HL-60 (cell line): ENCODE results near the gene CHD9.

ENCODE experiments used
- CTCF ChIP-seq: IDR thresholded peaks from one replicate; pipeline ENCODE4 v1.5.1; 2011; ENCODE audit warnings: low read length, control low read depth, inconsistent platforms; ENCODE audit not compliant: insufficient read depth
- POLR2AphosphoS5 ChIP-seq: IDR thresholded peaks from 2 replicates; pipeline ENCODE4 v1.6.1; 2012; ENCODE audit warnings: low read depth
- SPI1 ChIP-seq: IDR thresholded peaks from 2 replicates; pipeline ENCODE4 v1.6.1; 2012; ENCODE audit warnings: low read depth, mild to moderate bottlenecking, borderline replicate concordance
- TF ChIP-seq, protein P1 (sequence below): IDR thresholded peaks from 2 replicates; pipeline ENCODE4 v1.6.1; 2012; ENCODE audit warnings: low read depth; ENCODE audit not compliant: insufficient replicate concordance

DNA sequence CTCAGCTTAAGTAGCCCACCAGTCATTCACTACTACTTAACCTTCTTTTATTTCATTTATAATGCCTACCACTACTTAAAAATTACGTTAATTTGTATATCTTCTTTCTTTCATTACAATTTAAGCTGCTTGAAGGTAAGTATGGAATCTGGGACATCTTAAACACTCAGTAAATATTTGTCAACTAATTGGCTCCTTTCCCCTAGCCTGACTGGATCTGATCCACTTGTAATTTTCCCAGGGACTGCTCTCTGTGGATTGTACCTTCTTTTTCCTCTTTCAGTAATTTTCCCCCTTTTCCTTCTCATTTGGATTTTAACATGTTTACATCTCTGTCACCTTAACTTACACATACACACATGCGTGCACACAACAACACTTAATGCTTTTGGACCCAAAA is 227.1 kb downstream of the CHD9 start:
- TF ChIP-seq CTCF (no peak), POLR2AphosphoS5 (no peak), SPI1 (no peak)
- TF ChIP-seq, protein P1, sequence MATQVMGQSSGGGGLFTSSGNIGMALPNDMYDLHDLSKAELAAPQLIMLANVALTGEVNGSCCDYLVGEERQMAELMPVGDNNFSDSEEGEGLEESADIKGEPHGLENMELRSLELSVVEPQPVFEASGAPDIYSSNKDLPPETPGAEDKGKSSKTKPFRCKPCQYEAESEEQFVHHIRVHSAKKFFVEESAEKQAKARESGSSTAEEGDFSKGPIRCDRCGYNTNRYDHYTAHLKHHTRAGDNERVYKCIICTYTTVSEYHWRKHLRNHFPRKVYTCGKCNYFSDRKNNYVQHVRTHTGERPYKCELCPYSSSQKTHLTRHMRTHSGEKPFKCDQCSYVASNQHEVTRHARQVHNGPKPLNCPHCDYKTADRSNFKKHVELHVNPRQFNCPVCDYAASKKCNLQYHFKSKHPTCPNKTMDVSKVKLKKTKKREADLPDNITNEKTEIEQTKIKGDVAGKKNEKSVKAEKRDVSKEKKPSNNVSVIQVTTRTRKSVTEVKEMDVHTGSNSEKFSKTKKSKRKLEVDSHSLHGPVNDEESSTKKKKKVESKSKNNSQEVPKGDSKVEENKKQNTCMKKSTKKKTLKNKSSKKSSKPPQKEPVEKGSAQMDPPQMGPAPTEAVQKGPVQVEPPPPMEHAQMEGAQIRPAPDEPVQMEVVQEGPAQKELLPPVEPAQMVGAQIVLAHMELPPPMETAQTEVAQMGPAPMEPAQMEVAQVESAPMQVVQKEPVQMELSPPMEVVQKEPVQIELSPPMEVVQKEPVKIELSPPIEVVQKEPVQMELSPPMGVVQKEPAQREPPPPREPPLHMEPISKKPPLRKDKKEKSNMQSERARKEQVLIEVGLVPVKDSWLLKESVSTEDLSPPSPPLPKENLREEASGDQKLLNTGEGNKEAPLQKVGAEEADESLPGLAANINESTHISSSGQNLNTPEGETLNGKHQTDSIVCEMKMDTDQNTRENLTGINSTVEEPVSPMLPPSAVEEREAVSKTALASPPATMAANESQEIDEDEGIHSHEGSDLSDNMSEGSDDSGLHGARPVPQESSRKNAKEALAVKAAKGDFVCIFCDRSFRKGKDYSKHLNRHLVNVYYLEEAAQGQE = no peak
